Measurements from ENCODE around the gene CNKSR2. TPM values are rescaled to one million over a fixed set of nuclear protein-coding genes. Genes with fewer than 3 reads are reported as not detected.
"Not testable (repeated sequence)": the region's sequence is repeated elsewhere in the genome, so short reads cannot be mapped to it uniquely, and the experiment has no call there.

CNKSR2 gene
- total and polyA plus RNA-seq, 5 donors from 2014 or later: 6.6 to 14.7 (median 7.7) TPM

DNA sequence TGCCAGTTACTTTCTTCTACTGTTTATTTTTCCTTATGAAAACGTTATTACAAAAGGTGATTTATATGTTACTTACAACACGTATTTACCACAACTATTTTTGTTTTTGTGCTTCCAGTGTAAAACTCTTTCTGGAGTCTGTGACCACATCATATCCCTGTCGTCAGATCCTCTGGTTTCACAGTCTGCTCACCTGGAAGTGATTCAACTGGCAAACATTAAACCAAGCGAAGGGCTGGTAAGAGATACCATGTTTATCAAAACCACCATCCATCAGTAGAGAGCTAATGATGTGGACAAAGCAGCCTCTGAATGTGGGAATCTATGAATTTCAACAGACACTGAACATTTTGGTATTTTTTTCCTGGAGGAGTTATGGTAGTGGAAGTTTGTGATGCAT lies 116.1 kb downstream of the CNKSR2 start:
- H3K4me1 ChIP-seq (ENCODE audit: control insufficient read depth, insufficient read depth, low read length, poor library complexity, severe bottlenecking): no peaks in the 10 kb centered on the region

DNA sequence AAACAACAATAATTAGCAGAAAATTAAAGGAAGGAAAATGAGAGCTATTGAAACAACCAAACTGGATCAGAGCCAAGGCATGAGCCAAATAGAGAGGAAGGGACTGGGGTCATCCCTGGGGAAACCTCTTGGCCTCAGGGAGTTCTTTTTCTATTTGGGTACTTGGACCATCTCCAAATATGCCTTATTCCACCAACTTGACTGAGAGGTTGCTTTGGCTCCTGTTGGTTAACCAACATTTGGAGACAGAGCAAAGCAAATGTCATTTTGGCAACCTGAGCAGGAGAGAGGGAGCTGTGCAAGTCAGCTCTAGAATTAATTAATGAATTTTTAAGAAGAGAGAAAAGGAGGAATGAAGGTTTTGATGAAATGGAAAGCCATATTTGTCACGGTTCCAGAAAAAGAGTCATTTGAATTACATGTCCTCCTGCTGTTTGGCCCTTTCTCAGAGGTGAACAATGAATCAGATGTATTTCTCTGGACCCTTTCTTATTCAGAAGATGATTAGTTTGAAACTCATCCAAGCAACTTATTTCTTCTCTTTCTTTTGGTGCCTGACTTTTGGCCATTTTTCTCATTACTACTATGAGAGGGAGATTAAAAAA lies 119.1 kb downstream of the CNKSR2 start:
- no peaks in the 10 kb centered on the region for H3K27me3 ChIP-seq (ENCODE audit: control insufficient read depth, insufficient read depth, low read length)
- no peak overlapping the region for H3K4me3 ChIP-seq (ENCODE audit: low read depth, low read length)
- no peaks in the 10 kb centered on the region for H3K4me1 ChIP-seq (ENCODE audit: control insufficient read depth, insufficient read depth, low read length, poor library complexity, severe bottlenecking)
- no peak for DNase-seq
- no peak for ATAC-seq (ENCODE audit: low read depth in 2 of 2)
- Mint-ChIP-seq H3K27me3 (no peaks in the 10 kb centered on the region), H3K27ac (peak overlapping the region in 1 of 3 donors; percentile 86), H3K4me3 (no peak overlapping the region), H3K4me1 (no peaks in the 10 kb centered on the region), H3K9me3 (peaks cover 0 to 2% (median 0%) of the 10 kb centered on the region in 7 donors), H3K36me3 (no peaks in the 10 kb centered on the region)
- no peak overlapping the region for H3K27ac ChIP-seq (ENCODE audit: insufficient read depth, low read length, poor library complexity, severe bottlenecking)
- H3K36me3 ChIP-seq (ENCODE audit: control insufficient read depth, insufficient read depth, low read length): no peaks in the 10 kb centered on the region
- H3K9me3 ChIP-seq (ENCODE audit: control insufficient read depth in 2 of 2, low read length in 2 of 2): no peaks in the 10 kb centered on the region

More for the DNA sequence above, 116.1 kb downstream of the CNKSR2 start:
- Histone ChIP-seq H3K36me3 (ENCODE audit: control insufficient read depth, insufficient read depth, low read length) (no peaks in the 10 kb centered on the region), H3K27me3 (ENCODE audit: control insufficient read depth, insufficient read depth, low read length) (no peaks in the 10 kb centered on the region), H3K9me3 (ENCODE audit: control insufficient read depth in 2 of 2, low read length in 2 of 2) (no peaks in the 10 kb centered on the region), H3K27ac (ENCODE audit: insufficient read depth, low read length, poor library complexity, severe bottlenecking) (no peak overlapping the region), H3K4me3 (ENCODE audit: low read depth, low read length) (no peak overlapping the region)
- Mint-ChIP-seq H3K4me3 (no peak overlapping the region), H3K9me3 (peaks cover 0 to 2% (median 0%) of the 10 kb centered on the region in 7 donors), H3K27ac (no peak overlapping the region), H3K4me1 (peaks cover 0 to 2% (median 0%) of the 10 kb centered on the region in 4 donors), H3K27me3 (no peaks in the 10 kb centered on the region), H3K36me3 (no peaks in the 10 kb centered on the region)
- DNase-seq (no peak), ATAC-seq (ENCODE audit: low read depth in 2 of 2) (no peak)

DNA sequence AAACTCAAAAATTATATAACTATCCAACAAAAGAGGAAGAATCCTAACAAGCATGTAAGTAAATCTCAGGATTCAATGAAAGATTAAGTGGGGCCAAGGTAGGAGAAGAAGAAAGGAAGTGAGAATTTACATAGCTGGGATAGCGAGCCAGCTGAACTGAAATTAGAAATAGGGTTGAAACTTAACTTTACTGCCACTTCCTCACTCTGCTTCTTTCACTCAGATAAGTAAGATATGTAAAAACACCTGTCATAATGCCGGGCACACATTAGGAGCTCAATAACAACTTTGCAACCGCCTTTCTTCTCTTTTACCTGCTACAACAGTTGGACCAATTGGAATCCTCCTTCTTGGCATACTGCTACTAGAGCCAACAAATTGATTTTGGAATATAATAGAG lies 129.4 kb downstream of the CNKSR2 start:
- no peak overlapping the region for H3K4me3 ChIP-seq (ENCODE audit: low read depth, low read length)
- ATAC-seq (ENCODE audit: low read depth in 2 of 2) (no peak), DNase-seq (no peak)
- no peaks in the 10 kb centered on the region for H3K36me3 Mint-ChIP-seq
- no peaks in the 10 kb centered on the region for H3K27me3 Mint-ChIP-seq
- no peaks in the 10 kb centered on the region for H3K27me3 ChIP-seq (ENCODE audit: control insufficient read depth, insufficient read depth, low read length)
- no peak overlapping the region for H3K27ac ChIP-seq (ENCODE audit: insufficient read depth, low read length, poor library complexity, severe bottlenecking)
- H3K4me1 ChIP-seq (ENCODE audit: control insufficient read depth, insufficient read depth, low read length, poor library complexity, severe bottlenecking): no peaks in the 10 kb centered on the region
- peaks cover 3% of the 10 kb centered on the region for H3K36me3 ChIP-seq (ENCODE audit: control insufficient read depth, insufficient read depth, low read length)
- H3K9me3 ChIP-seq (ENCODE audit: control insufficient read depth in 2 of 2, low read length in 2 of 2): no peaks in the 10 kb centered on the region
- H3K9me3 Mint-ChIP-seq: no peaks in the 10 kb centered on the region
- peaks cover 2 to 7% (median 6%) of the 10 kb centered on the region in 4 donors for H3K4me1 Mint-ChIP-seq
- peak overlapping the region in 1 of 3 donors; percentile 56 for H3K27ac Mint-ChIP-seq
- no peak overlapping the region for H3K4me3 Mint-ChIP-seq

DNA sequence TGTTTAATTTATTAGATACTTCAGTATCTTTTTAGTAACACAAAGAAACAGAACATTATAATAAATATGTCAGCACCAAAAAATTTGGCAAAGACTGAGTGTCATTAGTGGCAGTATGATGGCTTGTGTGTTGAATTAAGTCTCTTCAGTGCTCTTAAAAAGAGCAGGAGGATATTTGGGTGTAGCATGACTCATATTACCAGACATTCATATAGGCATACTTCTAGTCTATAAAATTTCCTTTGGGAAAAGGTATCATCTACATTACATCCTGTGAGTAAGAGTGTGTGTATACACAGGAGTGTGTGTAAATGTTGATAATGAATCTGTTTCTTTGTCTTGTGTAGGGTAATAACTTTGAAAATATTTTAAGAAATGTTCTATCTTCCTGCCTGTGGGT lies 135.7 kb downstream of the CNKSR2 start:
- no peak overlapping the region for H3K27ac ChIP-seq (ENCODE audit: insufficient read depth, low read length, poor library complexity, severe bottlenecking)
- no peaks in the 10 kb centered on the region for H3K9me3 ChIP-seq (ENCODE audit: control insufficient read depth in 2 of 2, low read length in 2 of 2)
- H3K4me1 ChIP-seq (ENCODE audit: control insufficient read depth, insufficient read depth, low read length, poor library complexity, severe bottlenecking): no peaks in the 10 kb centered on the region
- no peaks in the 10 kb centered on the region for H3K9me3 Mint-ChIP-seq
- DNase-seq: no peak
- no peak overlapping the region for H3K4me3 ChIP-seq (ENCODE audit: low read depth, low read length)
- H3K4me3 Mint-ChIP-seq: no peak overlapping the region
- ATAC-seq (ENCODE audit: low read depth in 2 of 2): no peak
- H3K36me3 Mint-ChIP-seq: peaks cover 4% of the 10 kb centered on the region
- no peaks in the 10 kb centered on the region for H3K27me3 ChIP-seq (ENCODE audit: control insufficient read depth, insufficient read depth, low read length)
- H3K36me3 ChIP-seq (ENCODE audit: control insufficient read depth, insufficient read depth, low read length): peaks cover 6% of the 10 kb centered on the region
- H3K4me1 Mint-ChIP-seq: peaks cover 0 to 7% (median 2%) of the 10 kb centered on the region in 4 donors
- no peaks in the 10 kb centered on the region for H3K27me3 Mint-ChIP-seq
- no peak overlapping the region for H3K27ac Mint-ChIP-seq

DNA sequence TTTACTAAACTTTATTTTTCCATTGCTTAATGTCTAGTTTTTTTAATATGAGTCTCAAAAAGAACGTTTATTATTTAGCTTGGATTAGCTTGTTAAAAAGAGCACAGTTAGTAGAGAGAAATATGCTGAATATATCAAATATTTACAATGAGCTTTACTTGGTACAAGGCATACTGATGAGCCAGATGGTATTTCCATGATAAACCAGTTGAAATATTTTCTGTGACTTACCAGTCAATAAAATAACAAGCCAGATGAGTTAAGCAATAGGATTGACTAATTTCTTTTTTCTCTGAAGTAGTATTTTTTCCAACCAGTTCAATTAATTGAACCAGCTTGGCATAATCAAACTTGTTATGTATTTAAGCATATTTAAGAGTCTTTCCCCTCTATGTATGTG lies 149.8 kb downstream of the CNKSR2 start:
- H3K4me3 Mint-ChIP-seq: no peak overlapping the region
- Histone ChIP-seq H3K27me3 (ENCODE audit: control insufficient read depth, insufficient read depth, low read length) (no peaks in the 10 kb centered on the region), H3K9me3 (ENCODE audit: control insufficient read depth in 2 of 2, low read length in 2 of 2) (no peaks in the 10 kb centered on the region), H3K36me3 (ENCODE audit: control insufficient read depth, insufficient read depth, low read length) (no peaks in the 10 kb centered on the region), H3K27ac (ENCODE audit: insufficient read depth, low read length, poor library complexity, severe bottlenecking) (no peak overlapping the region), H3K4me1 (ENCODE audit: control insufficient read depth, insufficient read depth, low read length, poor library complexity, severe bottlenecking) (no peaks in the 10 kb centered on the region), H3K4me3 (ENCODE audit: low read depth, low read length) (no peak overlapping the region)
- H3K27ac Mint-ChIP-seq: no peak overlapping the region
- ATAC-seq (ENCODE audit: low read depth in 2 of 2) (no peak), DNase-seq (no peak)
- no peaks in the 10 kb centered on the region for H3K9me3 Mint-ChIP-seq
- no peaks in the 10 kb centered on the region for H3K27me3 Mint-ChIP-seq
- no peaks in the 10 kb centered on the region for H3K36me3 Mint-ChIP-seq
- peaks cover 0 to 5% (median 2%) of the 10 kb centered on the region in 4 donors for H3K4me1 Mint-ChIP-seq

DNA sequence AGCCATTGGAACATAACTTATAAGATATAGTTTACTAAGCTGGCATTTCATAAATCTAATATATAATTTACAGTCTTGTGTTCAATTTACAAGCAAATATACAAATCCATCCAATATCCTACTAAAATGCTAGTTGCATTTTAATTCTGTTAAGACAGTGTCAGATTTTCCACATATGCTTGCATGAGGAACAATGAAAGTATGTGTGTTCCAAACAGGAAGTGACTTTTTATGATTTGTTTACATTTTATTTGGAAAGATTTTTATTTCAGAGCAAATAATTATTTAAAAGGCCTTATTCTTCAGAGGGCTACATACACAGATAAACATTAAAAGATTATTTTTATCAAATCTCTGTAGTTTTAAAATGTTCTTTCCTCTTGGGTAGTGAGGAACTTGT lies 153.9 kb downstream of the CNKSR2 start:
- no peak for ATAC-seq (ENCODE audit: low read depth in 2 of 2)
- Histone ChIP-seq H3K27me3 (ENCODE audit: control insufficient read depth, insufficient read depth, low read length) (no peaks in the 10 kb centered on the region), H3K4me1 (ENCODE audit: control insufficient read depth, insufficient read depth, low read length, poor library complexity, severe bottlenecking) (no peaks in the 10 kb centered on the region), H3K36me3 (ENCODE audit: control insufficient read depth, insufficient read depth, low read length) (no peaks in the 10 kb centered on the region), H3K9me3 (ENCODE audit: control insufficient read depth in 2 of 2, low read length in 2 of 2) (no peaks in the 10 kb centered on the region), H3K27ac (ENCODE audit: insufficient read depth, low read length, poor library complexity, severe bottlenecking) (no peak overlapping the region), H3K4me3 (ENCODE audit: low read depth, low read length) (no peak overlapping the region)
- DNase-seq: no peak
- H3K27me3 Mint-ChIP-seq: no peaks in the 10 kb centered on the region
- H3K4me1 Mint-ChIP-seq: peaks cover 0 to 3% (median 0%) of the 10 kb centered on the region in 4 donors
- H3K9me3 Mint-ChIP-seq: peaks cover 0 to 1% (median 0%) of the 10 kb centered on the region in 7 donors
- H3K4me3 Mint-ChIP-seq: no peak overlapping the region
- H3K27ac Mint-ChIP-seq: no peak overlapping the region
- H3K36me3 Mint-ChIP-seq: peaks cover 5% of the 10 kb centered on the region

DNA sequence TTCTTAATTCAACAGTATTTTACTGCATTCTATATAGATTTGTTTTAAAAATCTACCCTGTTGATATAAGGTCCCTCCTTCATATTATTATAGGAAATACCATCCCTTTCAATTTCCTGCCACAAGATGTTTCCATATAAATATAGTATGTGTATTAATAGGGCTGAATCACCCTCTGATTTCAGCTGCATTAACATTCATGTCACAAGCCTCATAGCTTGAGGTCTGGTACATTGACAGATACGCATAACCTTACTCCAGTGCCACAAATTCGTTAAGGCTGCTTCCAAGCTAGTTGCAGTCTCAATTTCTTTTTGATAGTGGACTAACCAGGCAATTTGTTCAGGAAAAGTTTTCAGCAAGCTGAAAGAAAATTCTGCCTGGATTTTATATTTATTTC lies 155.6 kb downstream of the CNKSR2 start:
- peaks cover 7% of the 10 kb centered on the region for H3K36me3 Mint-ChIP-seq
- no peak for DNase-seq
- Histone ChIP-seq H3K4me3 (ENCODE audit: low read depth, low read length) (no peak overlapping the region), H3K9me3 (ENCODE audit: control insufficient read depth in 2 of 2, low read length in 2 of 2) (no peaks in the 10 kb centered on the region), H3K27me3 (ENCODE audit: control insufficient read depth, insufficient read depth, low read length) (no peaks in the 10 kb centered on the region), H3K27ac (ENCODE audit: insufficient read depth, low read length, poor library complexity, severe bottlenecking) (no peak overlapping the region), H3K36me3 (ENCODE audit: control insufficient read depth, insufficient read depth, low read length) (no peaks in the 10 kb centered on the region), H3K4me1 (ENCODE audit: control insufficient read depth, insufficient read depth, low read length, poor library complexity, severe bottlenecking) (no peaks in the 10 kb centered on the region)
- H3K9me3 Mint-ChIP-seq: peaks cover 0 to 1% (median 0%) of the 10 kb centered on the region in 7 donors
- H3K4me3 Mint-ChIP-seq: no peak overlapping the region
- ATAC-seq (ENCODE audit: low read depth in 2 of 2): no peak
- H3K27ac Mint-ChIP-seq: no peak overlapping the region
- H3K27me3 Mint-ChIP-seq: no peaks in the 10 kb centered on the region
- H3K4me1 Mint-ChIP-seq: no peaks in the 10 kb centered on the region

DNA sequence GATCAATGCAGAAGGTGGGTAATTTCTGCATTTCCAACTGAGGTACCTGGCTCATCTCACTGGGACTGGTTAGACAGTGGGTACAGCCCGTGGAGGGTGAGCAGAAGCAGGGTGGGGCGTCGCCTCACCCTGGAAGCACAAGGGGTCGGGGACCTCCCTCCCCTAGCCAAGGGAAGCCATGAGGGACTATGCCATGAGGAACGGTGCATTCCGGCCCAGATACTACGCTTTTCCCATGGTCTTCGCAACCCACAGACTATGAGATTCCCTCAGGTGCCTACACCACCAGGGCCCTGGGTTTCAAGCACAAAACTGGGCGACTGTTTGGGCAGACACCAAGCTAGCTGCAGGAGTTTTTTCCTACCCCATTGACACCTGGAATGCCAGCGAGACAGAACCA lies 170.4 kb downstream of the CNKSR2 start:
- not testable (repeated sequence) for H3K4me1 ChIP-seq (ENCODE audit: control insufficient read depth, insufficient read depth, low read length, poor library complexity, severe bottlenecking); DNase-seq; H3K27me3 ChIP-seq (ENCODE audit: control insufficient read depth, insufficient read depth, low read length); H3K36me3 Mint-ChIP-seq; H3K4me1 Mint-ChIP-seq; ATAC-seq (ENCODE audit: low read depth in 2 of 2); H3K27ac Mint-ChIP-seq; H3K9me3 Mint-ChIP-seq; H3K36me3 ChIP-seq (ENCODE audit: control insufficient read depth, insufficient read depth, low read length); H3K4me3 Mint-ChIP-seq; H3K27ac ChIP-seq (ENCODE audit: insufficient read depth, low read length, poor library complexity, severe bottlenecking); H3K4me3 ChIP-seq (ENCODE audit: low read depth, low read length); H3K9me3 ChIP-seq (ENCODE audit: control insufficient read depth in 2 of 2, low read length in 2 of 2); H3K27me3 Mint-ChIP-seq
